ENCODE results near the gene TTBK2. TPM values are rescaled to one million over a fixed set of nuclear protein-coding genes. Genes with fewer than 3 reads are reported as not detected.
A peak's percentile ranks its signal among the peaks of the same experiment; 100 is the strongest.

TTBK2 gene
- total and polyA plus RNA-seq, 2 donors (not counting 3 experiments of a cell fraction or from before 2014, with no cell fraction given), result 4.4 to 17.1 TPM

DNA sequence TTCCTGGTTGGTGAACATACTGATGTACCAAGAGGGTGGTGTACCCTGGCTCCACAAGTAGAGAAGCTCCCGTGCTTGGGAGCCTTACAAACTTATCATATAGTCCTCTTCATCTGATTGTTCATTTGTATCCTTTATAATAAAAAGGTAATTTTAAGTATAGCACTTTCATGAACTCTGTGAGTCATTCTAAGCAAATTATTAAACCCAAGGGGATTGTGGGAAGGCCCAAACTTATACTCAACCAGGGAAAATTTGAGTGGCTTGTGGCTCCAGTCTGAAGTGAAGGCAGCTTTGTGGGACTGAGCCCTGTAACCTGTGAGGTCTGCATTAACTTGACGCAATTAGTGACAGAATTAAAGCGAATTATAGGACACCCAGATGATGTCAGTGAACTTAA, 29.0 kb downstream of the TTBK2 start:
- no peak for FAIRE-seq
- no peaks in the 10 kb centered on the region for H3K27me3 ChIP-seq (ENCODE audit: control insufficient read depth in 2 of 2, insufficient read depth in 2 of 2, low read length in 2 of 2)
- H4K20me1 ChIP-seq (replicated peaks; ENCODE audit: control insufficient read depth, extremely low read depth, insufficient read depth, low read length), result no peaks in the 10 kb centered on the region
- ChIA-PET POLR2A (interaction anchor here (0.6 kb wide), 1 partner anchor 1909 kb away, joined by 3 read pairs; no protein-coding TSS in a partner anchor), CTCF (interaction anchor here (1.0 kb wide), 1 partner anchor 28 kb away, joined by 3 read pairs; no protein-coding TSS in a partner anchor)
- H3K79me2 ChIP-seq (ENCODE audit: control insufficient read depth, insufficient read depth, low read length), result peaks cover 4% of the 10 kb centered on the region
- peak; percentile 14 for DNase-seq (ENCODE audit: low read depth, low spot score)
- TF ChIP-seq FOS (IDR thresholded peaks at IDR 0.05; ENCODE audit: borderline replicate concordance, insufficient read depth, low read length) (peak; percentile 3), GATA2 (IDR thresholded peaks at IDR 0.05; ENCODE audit: insufficient read depth, insufficient read length, low read depth, low read length) (no peak)
- H3K4me3 ChIP-seq (replicated peaks in 1 of 3; ENCODE audit: insufficient read depth in 1 of 3, low read depth in 1 of 3, low read length in 3 of 3), result no peak overlapping the region
- no peak overlapping the region for H3K4me2 ChIP-seq (ENCODE audit: insufficient read depth, low read length)
- H3K9ac ChIP-seq (replicated peaks; ENCODE audit: extremely low read depth, insufficient read depth, low read length), result peak overlapping the region; percentile 16
- intact Hi-C loops (cut with micrococcal nuclease), result loop anchor here (2.0 kb wide), 1 partner anchor 29 kb away; the partner anchor contains the start of gene TTBK2
- peak overlapping the region; percentile 97 for H3K27ac ChIP-seq (ENCODE audit: insufficient read depth, low read depth, low read length)
- H3K9me1 ChIP-seq (replicated peaks; ENCODE audit: control insufficient read depth, extremely low read depth, insufficient read depth, low read length), result no peaks in the 10 kb centered on the region
- H3K36me3 ChIP-seq (ENCODE audit: control insufficient read depth in 2 of 2, extremely low read depth in 1 of 2, insufficient read depth in 2 of 2, low read length in 2 of 2), result no peaks in the 10 kb centered on the region
- peak overlapping the region; percentile 16 for H2AFZ ChIP-seq (ENCODE audit: low read depth, low read length)
- peaks cover 20% of the 10 kb centered on the region for H3K4me1 ChIP-seq (ENCODE audit: control insufficient read depth, extremely low read depth, insufficient read depth, low read length)
- no TSS peak for BruUV-seq (replicated peaks)
- dilution Hi-C loops (cut with MboI; ENCODE audit: extremely low pct_ligation_motif_present, low sequenced_read_pairs), result no loop called here
- no peaks in the 10 kb centered on the region for H3K9me3 ChIP-seq (replicated peaks; ENCODE audit: control insufficient read depth, insufficient read depth, low read length)

DNA sequence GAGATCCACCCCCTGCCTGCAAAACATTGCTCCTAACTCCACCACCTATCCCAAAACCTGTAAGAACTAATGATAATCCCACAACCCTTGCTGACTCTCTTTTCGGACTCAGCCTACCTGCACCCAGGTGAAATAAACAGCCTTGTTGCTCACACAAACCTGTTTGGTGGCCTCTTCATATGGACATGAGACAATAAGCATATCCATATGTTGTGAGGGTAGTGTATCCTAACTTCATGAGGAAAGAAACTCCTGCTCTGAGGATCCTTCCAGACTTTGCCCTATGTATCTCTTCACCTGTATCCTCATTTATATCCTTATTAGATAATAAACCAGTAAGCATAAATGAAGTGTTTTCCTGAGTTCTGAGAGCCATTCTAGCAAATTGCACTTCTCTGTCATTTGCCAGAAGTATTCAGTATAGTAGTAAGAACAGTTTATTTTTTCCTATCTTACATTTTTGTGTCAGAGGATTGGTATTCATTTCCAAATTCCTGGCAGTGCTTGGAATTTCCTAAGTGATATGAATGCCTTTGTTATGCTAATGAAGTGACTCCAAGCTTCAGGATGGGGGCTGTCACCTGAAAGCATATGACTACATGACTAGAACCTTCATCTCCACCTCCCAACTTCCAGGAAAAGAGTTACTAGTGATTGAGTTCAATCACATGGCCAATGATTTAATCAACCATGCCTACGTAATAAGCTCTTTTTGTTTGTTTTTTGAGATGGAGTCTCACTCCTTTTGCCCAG, 30.2 kb downstream of the TTBK2 start:
- FAIRE-seq, result peak; percentile 90
- Histone ChIP-seq H3K9me3 (replicated peaks; ENCODE audit: control insufficient read depth, insufficient read depth, low read length) (no peaks in the 10 kb centered on the region), H3K9ac (replicated peaks; ENCODE audit: extremely low read depth, insufficient read depth, low read length) (peak overlapping the region; percentile 76), H2AFZ (ENCODE audit: low read depth, low read length) (peak overlapping the region; percentile 62), H4K20me1 (replicated peaks; ENCODE audit: control insufficient read depth, extremely low read depth, insufficient read depth, low read length) (no peaks in the 10 kb centered on the region), H3K27me3 (ENCODE audit: control insufficient read depth in 2 of 2, insufficient read depth in 2 of 2, low read length in 2 of 2) (no peaks in the 10 kb centered on the region), H3K79me2 (ENCODE audit: control insufficient read depth, insufficient read depth, low read length) (peaks cover 4% of the 10 kb centered on the region), H3K4me1 (ENCODE audit: control insufficient read depth, extremely low read depth, insufficient read depth, low read length) (peaks cover 20% of the 10 kb centered on the region), H3K9me1 (replicated peaks; ENCODE audit: control insufficient read depth, extremely low read depth, insufficient read depth, low read length) (no peaks in the 10 kb centered on the region), H3K27ac (ENCODE audit: insufficient read depth, low read depth, low read length) (peak overlapping the region; percentile 97), H3K36me3 (ENCODE audit: control insufficient read depth in 2 of 2, extremely low read depth in 1 of 2, insufficient read depth in 2 of 2, low read length in 2 of 2) (no peaks in the 10 kb centered on the region), H3K4me2 (ENCODE audit: insufficient read depth, low read length) (peak overlapping the region; percentile 89), H3K4me3 (replicated peaks in 1 of 3; ENCODE audit: insufficient read depth in 1 of 3, low read depth in 1 of 3, low read length in 3 of 3) (no peak overlapping the region)
- BruUV-seq (replicated peaks), result TSS peak; percentile 92
- dilution Hi-C loops (cut with MboI; ENCODE audit: extremely low pct_ligation_motif_present, low sequenced_read_pairs) (no loop called here), intact Hi-C loops (cut with micrococcal nuclease) (loop anchor here (2.0 kb wide), 1 partner anchor 30 kb away; the partner anchor contains the start of gene TTBK2)
- POLR2A ChIA-PET, result no interaction called here
- TF ChIP-seq GATA2 (IDR thresholded peaks at IDR 0.05; ENCODE audit: insufficient read depth, insufficient read length, low read depth, low read length), result no peak
- TF ChIP-seq, protein P1, sequence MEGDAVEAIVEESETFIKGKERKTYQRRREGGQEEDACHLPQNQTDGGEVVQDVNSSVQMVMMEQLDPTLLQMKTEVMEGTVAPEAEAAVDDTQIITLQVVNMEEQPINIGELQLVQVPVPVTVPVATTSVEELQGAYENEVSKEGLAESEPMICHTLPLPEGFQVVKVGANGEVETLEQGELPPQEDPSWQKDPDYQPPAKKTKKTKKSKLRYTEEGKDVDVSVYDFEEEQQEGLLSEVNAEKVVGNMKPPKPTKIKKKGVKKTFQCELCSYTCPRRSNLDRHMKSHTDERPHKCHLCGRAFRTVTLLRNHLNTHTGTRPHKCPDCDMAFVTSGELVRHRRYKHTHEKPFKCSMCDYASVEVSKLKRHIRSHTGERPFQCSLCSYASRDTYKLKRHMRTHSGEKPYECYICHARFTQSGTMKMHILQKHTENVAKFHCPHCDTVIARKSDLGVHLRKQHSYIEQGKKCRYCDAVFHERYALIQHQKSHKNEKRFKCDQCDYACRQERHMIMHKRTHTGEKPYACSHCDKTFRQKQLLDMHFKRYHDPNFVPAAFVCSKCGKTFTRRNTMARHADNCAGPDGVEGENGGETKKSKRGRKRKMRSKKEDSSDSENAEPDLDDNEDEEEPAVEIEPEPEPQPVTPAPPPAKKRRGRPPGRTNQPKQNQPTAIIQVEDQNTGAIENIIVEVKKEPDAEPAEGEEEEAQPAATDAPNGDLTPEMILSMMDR (IDR thresholded peaks at IDR 0.05; ENCODE audit: extremely low read depth in 1 of 2, insufficient read depth in 1 of 2, low read depth in 1 of 2, low read length in 2 of 2), result no peak
- TF ChIP-seq, protein P2, sequence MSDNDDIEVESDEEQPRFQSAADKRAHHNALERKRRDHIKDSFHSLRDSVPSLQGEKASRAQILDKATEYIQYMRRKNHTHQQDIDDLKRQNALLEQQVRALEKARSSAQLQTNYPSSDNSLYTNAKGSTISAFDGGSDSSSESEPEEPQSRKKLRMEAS (IDR thresholded peaks at IDR 0.05; ENCODE audit: insufficient read depth, insufficient read length), result peak; percentile 66
- TF ChIP-seq JUN (IDR thresholded peaks at IDR 0.05; ENCODE audit: borderline replicate concordance, insufficient read depth, insufficient read length, low read depth), result peak; percentile 90
- peak; percentile 35 for TF ChIP-seq FOS (IDR thresholded peaks at IDR 0.05; ENCODE audit: borderline replicate concordance, insufficient read depth, low read length)
- TF ChIP-seq MYC (IDR thresholded peaks at IDR 0.05; ENCODE audit: low read depth, low read length), result no peak
- peak; percentile 69 for TF ChIP-seq POLR2AphosphoS5 (IDR thresholded peaks at IDR 0.05; ENCODE audit: insufficient read depth, low read depth, low read length)
- TF ChIP-seq EZH2 (IDR thresholded peaks at IDR 0.05; ENCODE audit: borderline replicate concordance, low read depth, low read length, severe bottlenecking), result no peak
- no peak for TF ChIP-seq POLR2A (IDR thresholded peaks at IDR 0.05; ENCODE audit: low read depth, low read length)
- CTCF ChIA-PET, result interaction anchor here (1.1 to 1.2 kb wide), 2 partner anchors 11 to 36 kb away, joined by 4 to 5 read pairs; no protein-coding TSS in a partner anchor
- peak; percentile 90 for DNase-seq (ENCODE audit: low read depth, low spot score)
